Breast epithelium (tissue), 3 donors: ENCODE measurements around the gene ARID4B.

ENCODE experiments used
- POLR2A ChIP-seq: fragments of 450-650 bp; IDR thresholded peaks from one replicate; pipeline ENCODE4 v1.6.1; 2016; ENCODE audit warnings: antibody characterized with exemption, mild to moderate bottlenecking, moderate library complexity
- POLR2AphosphoS5 ChIP-seq, 3 donors: sonication (generic); formaldehyde crosslinking; IDR thresholded peaks; one replicate each; pipeline ENCODE4 v1.6.1; 2017; ENCODE audit warnings: antibody characterized with exemption in 3 of 3
- TF ChIP-seq, protein P1 (sequence below), 3 donors: fragments of 450-650 bp; IDR thresholded peaks; one replicate each; pipeline ENCODE4 v1.5.1; 2016 to 2017; ENCODE audit warnings: antibody characterized with exemption in 3 of 3, mild to moderate bottlenecking in 3 of 3, moderate library complexity in 3 of 3

GRCh38 chr1:235330918-235331285 is 2.9 kb upstream of the ARID4B start:
- TF ChIP-seq POLR2A (no peak), POLR2AphosphoS5 (IDR thresholded peaks at IDR 0.05) (no peak)
- TF ChIP-seq, protein P1, sequence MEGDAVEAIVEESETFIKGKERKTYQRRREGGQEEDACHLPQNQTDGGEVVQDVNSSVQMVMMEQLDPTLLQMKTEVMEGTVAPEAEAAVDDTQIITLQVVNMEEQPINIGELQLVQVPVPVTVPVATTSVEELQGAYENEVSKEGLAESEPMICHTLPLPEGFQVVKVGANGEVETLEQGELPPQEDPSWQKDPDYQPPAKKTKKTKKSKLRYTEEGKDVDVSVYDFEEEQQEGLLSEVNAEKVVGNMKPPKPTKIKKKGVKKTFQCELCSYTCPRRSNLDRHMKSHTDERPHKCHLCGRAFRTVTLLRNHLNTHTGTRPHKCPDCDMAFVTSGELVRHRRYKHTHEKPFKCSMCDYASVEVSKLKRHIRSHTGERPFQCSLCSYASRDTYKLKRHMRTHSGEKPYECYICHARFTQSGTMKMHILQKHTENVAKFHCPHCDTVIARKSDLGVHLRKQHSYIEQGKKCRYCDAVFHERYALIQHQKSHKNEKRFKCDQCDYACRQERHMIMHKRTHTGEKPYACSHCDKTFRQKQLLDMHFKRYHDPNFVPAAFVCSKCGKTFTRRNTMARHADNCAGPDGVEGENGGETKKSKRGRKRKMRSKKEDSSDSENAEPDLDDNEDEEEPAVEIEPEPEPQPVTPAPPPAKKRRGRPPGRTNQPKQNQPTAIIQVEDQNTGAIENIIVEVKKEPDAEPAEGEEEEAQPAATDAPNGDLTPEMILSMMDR (IDR thresholded peaks at IDR 0.05) = no peak
